WTC11 (cell line): ENCODE measurements around the gene R3HCC1L. TPM values are rescaled to one million over a fixed set of nuclear protein-coding genes. Genes with fewer than 3 reads are reported as not detected.
A peak's percentile ranks its signal among the peaks of the same experiment; 100 is the strongest.

Experiments
- ATAC-seq: fragments of 200-7000 bp; cut with Tn5 transposase; 2 replicates; pipeline ENCODE4 v1.10.0; 2021; ENCODE audit warnings: mild to moderate bottlenecking, moderate library complexity
- CTCF ChIA-PET: fragments of 300-600 bp; sonication (Branson Sonifier 250); formaldehyde crosslinking; loops from one replicate; lab custom pipeline; 2021; ENCODE audit warnings: antibody characterized with exemption; lab: Charles Lee
- POLR2A ChIA-PET: fragments of 350-600 bp; sonication (Branson Sonifier 250); formaldehyde crosslinking; loops from one replicate; lab custom pipeline; 2021; ENCODE audit warnings: antibody characterized with exemption; lab: Charles Lee
- DNase-seq: peaks from one replicate; pipeline ENCODE4 v3.0.0; 2021; ENCODE audit warnings: low spot score
- H3K27ac Mint-ChIP-seq: 2 replicates; pipeline ENCODE4 v1.8.0; 2021; ENCODE audit warnings: mixed read lengths
- H3K27me3 Mint-ChIP-seq: 2 replicates; pipeline ENCODE4 v1.8.0; 2021; ENCODE audit warnings: low read depth, mild to moderate bottlenecking, moderate library complexity, mixed read lengths
- H3K36me3 Mint-ChIP-seq: 2 replicates; pipeline ENCODE4 v1.8.0; 2021; ENCODE audit warnings: mixed read lengths
- H3K4me1 Mint-ChIP-seq: 2 replicates; pipeline ENCODE4 v1.8.0; 2022; ENCODE audit warnings: mixed read lengths
- H3K4me3 Mint-ChIP-seq: 2 replicates; pipeline ENCODE4 v1.8.0; 2021; ENCODE audit warnings: mild to moderate bottlenecking, moderate library complexity, mixed read lengths
- H3K9me3 Mint-ChIP-seq: 2 replicates; pipeline ENCODE4 v1.8.0; 2021; ENCODE audit warnings: mixed read lengths
- AR ChIP-seq: fragments of 250-450 bp; sonication (Bioruptor Pico); IDR thresholded peaks from 2 replicates; pipeline ENCODE4 v1.9.0; 2021; ENCODE audit warnings: mild to moderate bottlenecking
- E2F1 ChIP-seq: sonication (generic); formaldehyde crosslinking; IDR thresholded peaks from 2 replicates; pipeline ENCODE4 v1.8.0; 2022; ENCODE audit warnings: mild to moderate bottlenecking, missing genetic modification reagents
- E2F4 ChIP-seq: sonication (generic); formaldehyde crosslinking; IDR thresholded peaks from 2 replicates; pipeline ENCODE4 v1.8.1; 2022; ENCODE audit warnings: low read depth, mild to moderate bottlenecking, moderate library complexity, missing genetic modification reagents, borderline replicate concordance
- E2F5 ChIP-seq: sonication (generic); formaldehyde crosslinking; IDR thresholded peaks from 2 replicates; pipeline ENCODE4 v1.8.1; 2022; ENCODE audit warnings: mild to moderate bottlenecking, moderate library complexity, missing genetic modification reagents
- FOXK1 ChIP-seq: sonication (generic); formaldehyde crosslinking; IDR thresholded peaks from 2 replicates; pipeline ENCODE4 v1.8.0; 2022; ENCODE audit warnings: mild to moderate bottlenecking, moderate library complexity, missing genetic modification reagents
- GABPB1 ChIP-seq: sonication (generic); formaldehyde crosslinking; IDR thresholded peaks from 2 replicates; pipeline ENCODE4 v1.8.1; 2023; ENCODE audit warnings: mild to moderate bottlenecking, missing genetic modification reagents
- HMGA2 ChIP-seq: fragments of 250-450 bp; sonication (Bioruptor Pico); IDR thresholded peaks from 2 replicates; pipeline ENCODE4 v1.4.0; 2021; ENCODE audit warnings: mild to moderate bottlenecking, moderate library complexity
- IRF2 ChIP-seq: sonication (generic); formaldehyde crosslinking; IDR thresholded peaks from 2 replicates; pipeline ENCODE4 v1.8.0; 2022; ENCODE audit warnings: low read depth, missing genetic modification reagents, borderline replicate concordance
- JAZF1 ChIP-seq: fragments of 250-450 bp; sonication (Bioruptor Pico); IDR thresholded peaks from 2 replicates; pipeline ENCODE4 v1.9.0; 2021; ENCODE audit warnings: moderate library complexity, mild to moderate bottlenecking, inconsistent platforms
- RELA ChIP-seq: sonication (generic); formaldehyde crosslinking; IDR thresholded peaks from 2 replicates; pipeline ENCODE4 v1.8.1; 2022; ENCODE audit warnings: missing genetic modification reagents, mild to moderate bottlenecking, borderline replicate concordance
- RORB ChIP-seq: fragments of 250-450 bp; sonication (Bioruptor Pico); IDR thresholded peaks from 2 replicates; pipeline ENCODE4 v1.9.0; 2021; ENCODE audit warnings: mild to moderate bottlenecking
- SP1 ChIP-seq: sonication (generic); formaldehyde crosslinking; conservative IDR thresholded peaks from 2 replicates; pipeline ENCODE4 v1.8.1; 2022; ENCODE audit warnings: missing genetic modification reagents
- TCF7 ChIP-seq: sonication (generic); formaldehyde crosslinking; IDR thresholded peaks from 2 replicates; pipeline ENCODE4 v1.8.0; 2022; ENCODE audit warnings: mild to moderate bottlenecking, low read depth, missing genetic modification reagents, moderate library complexity
- ZMAT4 ChIP-seq: fragments of 250-450 bp; sonication (Bioruptor Pico); IDR thresholded peaks from 2 replicates; pipeline ENCODE4 v1.9.0; 2021; ENCODE audit warnings: mild to moderate bottlenecking
- ZNF232 ChIP-seq: sonication (generic); formaldehyde crosslinking; IDR thresholded peaks from 2 replicates; pipeline ENCODE4 v1.8.0; 2022; ENCODE audit warnings: mild to moderate bottlenecking, missing genetic modification reagents
- ZNF281 ChIP-seq: sonication (generic); formaldehyde crosslinking; IDR thresholded peaks from 2 replicates; pipeline ENCODE4 v1.8.0; 2023; ENCODE audit warnings: mild to moderate bottlenecking, missing genetic modification reagents
- ZNF423 ChIP-seq: fragments of 250-450 bp; sonication (Bioruptor Pico); IDR thresholded peaks from 2 replicates; pipeline ENCODE4 v2.1.2; 2022; ENCODE audit warnings: mild to moderate bottlenecking, moderate library complexity
- ZNF512 ChIP-seq: sonication (generic); formaldehyde crosslinking; IDR thresholded peaks from 2 replicates; pipeline ENCODE4 v1.8.1; 2022; ENCODE audit warnings: missing genetic modification reagents, borderline replicate concordance
- ZNF671 ChIP-seq: fragments of 250-450 bp; sonication (Bioruptor Pico); IDR thresholded peaks from 2 replicates; pipeline ENCODE4 v1.8.0; 2021; ENCODE audit warnings: mild to moderate bottlenecking
- total RNA-seq: library from RNA; stranded (reverse); gene quantifications from 3 replicates; pipeline ENCODE4 v1.2.3, GENCODE V29; 2021

R3HCC1L gene
- total RNA-seq, 1 experiment from 2014 or later: 14.7 TPM

- Mint-ChIP-seq H3K4me3 (no peak overlapping the region), H3K36me3 (peaks cover 41% of the 10 kb centered on the region), H3K9me3 (peaks cover 38% of the 10 kb centered on the region), H3K4me1 (peaks cover 17% of the 10 kb centered on the region), H3K27me3 (no peaks in the 10 kb centered on the region), H3K27ac (0 out of 2 replicates have a peak overlapping the region, but pooled peaks have one; percentile 1)
- CTCF ChIA-PET: interaction anchor here (1.2 kb wide), 1 partner anchor 25 kb away, joined by 3 read pairs; no protein-coding TSS in a partner anchor
- DNase-seq (no peak), ATAC-seq (no peak)
- TF ChIP-seq ZMAT4 (CRISPR knock-in tag) (no peak), ZNF423 (CRISPR knock-in tag) (no peak), ZNF512 (CRISPR knock-in tag) (no peak), IRF2 (CRISPR knock-in tag) (no peak), E2F5 (CRISPR knock-in tag) (no peak), ZNF232 (no peak), E2F1 (CRISPR knock-in tag) (no peak), ZNF281 (CRISPR knock-in tag) (no peak)
- POLR2A ChIA-PET: no interaction called here
Measured at GRCh38 chr10:98144985-98145384, 10.5 kb downstream of the R3HCC1L start.

- peaks cover 57% of the 10 kb centered on the region for H3K9me3 Mint-ChIP-seq
- DNase-seq (no peak), ATAC-seq (no peak)
- H3K4me1 Mint-ChIP-seq: peaks cover 13% of the 10 kb centered on the region
- H3K27me3 Mint-ChIP-seq: no peaks in the 10 kb centered on the region; the same call in 1 of the 2 replicates
- no peak overlapping the region for H3K27ac Mint-ChIP-seq
- H3K4me3 Mint-ChIP-seq: no peak overlapping the region
- ChIA-PET POLR2A (interaction anchor here (0.7 kb wide), 1 partner anchor 20 kb away, joined by 3 read pairs; no protein-coding TSS in a partner anchor), CTCF (no interaction called here)
- H3K36me3 Mint-ChIP-seq: peaks cover 69% of the 10 kb centered on the region
- TF ChIP-seq JAZF1 (CRISPR knock-in tag) (no peak), SP1 (no peak), RELA (CRISPR knock-in tag) (no peak), ZNF671 (no peak), HMGA2 (CRISPR knock-in tag) (no peak), RORB (CRISPR knock-in tag) (no peak), ZNF281 (CRISPR knock-in tag) (no peak), AR (CRISPR knock-in tag) (no peak), FOXK1 (no peak), ZNF512 (CRISPR knock-in tag) (no peak), E2F4 (CRISPR knock-in tag) (no peak), GABPB1 (CRISPR knock-in tag) (no peak), TCF7 (CRISPR knock-in tag) (no peak)
Measured at GRCh38 chr10:98149858-98150257, 15.4 kb downstream of the R3HCC1L start.
